ENCODE results near the gene FARSB. TPM values are rescaled to one million over a fixed set of nuclear protein-coding genes. Genes with fewer than 3 reads are reported as not detected.
A peak's percentile ranks its signal among the peaks of the same experiment; 100 is the strongest.

The FARSB gene
- total RNA-seq, 1 experiment from 2014 or later = 59.4 TPM

- no peak for DNase-seq (ENCODE audit: low read depth)
These were observed 7.6 kb upstream of the FARSB start for GRCh38 chr2:222663479-222663878.

DNA sequence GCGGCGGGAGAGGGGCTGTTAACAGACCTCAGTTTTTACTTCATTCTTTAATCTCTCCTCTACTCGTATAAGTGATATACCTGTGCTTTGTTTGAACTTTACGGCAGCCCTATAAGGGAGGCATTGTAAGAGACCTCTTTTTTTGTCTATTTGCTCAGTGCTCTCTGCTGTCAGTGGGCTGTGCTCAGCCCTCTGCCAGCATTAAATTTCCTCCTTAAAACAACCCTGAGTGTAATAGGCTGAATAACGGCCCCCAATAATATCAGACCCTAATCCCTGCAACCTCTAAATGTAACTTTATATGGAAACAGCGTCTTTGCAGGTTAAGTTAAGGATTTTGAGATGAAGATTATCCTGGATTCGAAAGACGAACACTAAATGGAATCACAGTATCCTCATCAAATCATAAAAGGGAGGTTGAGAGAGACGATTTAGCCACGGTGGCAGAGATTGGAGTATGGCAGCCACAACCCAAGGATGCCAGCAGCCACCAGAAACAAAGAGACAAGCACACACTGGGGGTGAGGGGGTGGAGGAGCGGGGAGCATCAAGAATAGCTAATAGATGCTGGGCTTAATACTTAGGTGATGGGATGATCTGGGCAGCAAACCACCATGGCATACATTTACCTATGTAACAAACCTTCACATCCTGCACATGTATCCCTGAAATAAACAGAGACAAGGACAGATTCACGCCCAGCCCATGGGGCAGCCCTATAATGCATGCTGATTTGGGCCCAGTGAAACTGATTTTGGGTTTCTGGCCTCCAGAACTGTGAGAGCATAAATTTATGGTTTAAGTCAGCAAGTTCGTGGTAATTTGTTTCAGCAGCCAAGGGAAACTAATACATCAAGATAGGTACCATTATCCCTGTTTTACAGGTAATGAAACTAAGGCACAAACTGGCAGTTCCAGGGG, 894 bp upstream of the FARSB start:
- no peak for DNase-seq (ENCODE audit: low read depth)

DNA sequence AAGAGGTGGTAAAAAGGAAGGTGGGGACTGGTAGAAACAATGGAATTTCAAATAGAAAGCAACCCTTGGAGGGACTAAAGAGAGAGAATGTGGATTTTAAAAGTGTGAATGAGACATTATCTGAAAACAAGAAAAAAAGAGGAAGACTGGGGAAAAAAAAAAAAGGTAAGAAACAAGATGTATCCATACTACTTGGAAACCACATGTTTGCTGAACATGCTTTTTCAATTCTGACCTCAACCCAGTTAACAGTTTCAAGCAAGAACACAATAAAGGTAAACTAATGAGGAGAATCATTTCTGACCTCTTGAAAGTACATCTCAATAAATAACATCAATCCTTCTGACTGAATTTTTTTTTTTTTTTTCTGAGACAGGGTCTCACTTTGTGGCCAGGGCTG, 2.6 kb downstream of the FARSB start:
- DNase-seq (ENCODE audit: low read depth) = no peak

GRCh38 chr2:222652491-222653255, 3.2 kb downstream of the FARSB start:
- DNase-seq (ENCODE audit: low read depth) = no peak

GRCh38 chr2:222651718-222652418, 4.0 kb downstream of the FARSB start:
- DNase-seq (ENCODE audit: low read depth) = peak; percentile 60

DNA sequence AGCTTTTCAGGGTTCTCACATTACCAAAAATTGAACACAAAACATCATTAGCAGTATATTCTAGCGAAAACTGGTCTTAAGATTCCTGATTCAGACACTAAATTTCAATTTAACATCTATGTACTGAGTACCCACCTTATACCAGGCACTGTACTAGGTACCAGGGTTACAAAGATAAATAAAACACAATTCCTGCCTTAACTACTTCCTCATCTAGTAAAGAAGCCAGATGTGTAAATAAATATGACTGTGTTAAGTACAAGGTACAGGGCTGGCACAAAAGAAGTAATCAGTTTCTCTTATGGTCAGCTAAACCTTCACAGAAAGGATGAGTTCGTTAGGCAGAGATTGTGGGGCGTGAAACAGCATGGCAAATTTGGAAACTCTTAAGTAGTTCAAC, 6.1 kb downstream of the FARSB start:
- no peak for DNase-seq (ENCODE audit: low read depth)

GRCh38 chr2:222646008-222646407, 9.9 kb downstream of the FARSB start:
- no peak for DNase-seq (ENCODE audit: low read depth)

DNA sequence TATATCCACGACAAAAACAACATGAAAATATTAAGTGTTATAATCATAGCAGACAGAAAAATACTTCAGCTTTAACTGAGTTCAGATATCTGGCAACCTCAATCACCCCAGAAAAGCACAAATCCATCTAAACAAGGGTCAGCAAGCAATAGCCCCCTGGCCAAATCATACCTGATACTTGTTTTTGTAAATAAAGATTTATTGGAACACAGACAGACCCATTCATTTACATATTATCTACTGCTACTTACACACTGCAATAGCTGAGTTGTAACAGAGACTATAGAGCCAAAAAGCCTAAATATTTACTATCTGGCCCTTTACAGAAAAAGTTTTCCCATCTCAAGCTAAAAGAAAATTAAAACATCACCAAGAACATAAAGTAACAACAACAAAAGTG, 12.8 kb downstream of the FARSB start:
- DNase-seq (ENCODE audit: low read depth) = no peak

- DNase-seq (ENCODE audit: low read depth) = no peak
These were observed 14.6 kb downstream of the FARSB start for GRCh38 chr2:222641336-222641735.

DNA sequence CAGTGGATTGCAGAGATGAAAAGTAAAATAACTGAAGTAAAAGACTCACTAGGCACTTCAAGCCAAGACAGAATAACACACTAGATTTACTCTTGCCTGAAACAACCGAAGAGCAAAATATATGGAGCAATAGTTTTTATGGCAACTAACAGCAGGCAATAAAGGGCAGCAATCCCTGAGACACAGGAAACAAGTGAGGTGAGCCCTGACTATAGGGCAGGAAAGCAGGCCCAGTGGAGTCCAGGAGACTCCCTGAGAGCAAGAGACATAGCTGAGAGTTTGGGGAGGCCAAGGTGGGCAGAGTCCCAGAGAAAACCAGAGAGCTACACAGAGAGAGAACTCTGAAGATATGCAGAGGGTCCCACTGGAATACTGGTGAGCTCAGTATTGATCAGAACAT, 18.8 kb downstream of the FARSB start:
- DNase-seq (ENCODE audit: low read depth) = no peak

DNA sequence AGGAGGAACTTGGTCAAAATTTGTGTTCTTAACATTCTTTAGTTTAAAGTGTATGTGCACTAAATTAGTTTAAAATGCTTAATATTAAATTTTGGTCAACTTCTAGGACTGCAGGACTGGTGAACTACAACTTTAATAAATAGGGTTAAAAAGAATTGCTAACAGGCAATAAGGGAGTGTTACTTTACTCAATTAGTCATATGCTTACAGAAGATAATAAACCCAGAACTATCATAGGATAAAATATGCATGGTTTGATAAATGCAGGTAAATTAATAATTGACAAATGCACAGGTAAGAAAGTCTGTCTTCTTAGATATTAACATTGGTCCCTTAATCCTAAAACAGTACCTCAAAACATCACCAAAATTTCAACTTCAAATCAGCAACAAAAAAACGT, 20.6 kb downstream of the FARSB start:
- no peak for DNase-seq (ENCODE audit: low read depth)

DNA sequence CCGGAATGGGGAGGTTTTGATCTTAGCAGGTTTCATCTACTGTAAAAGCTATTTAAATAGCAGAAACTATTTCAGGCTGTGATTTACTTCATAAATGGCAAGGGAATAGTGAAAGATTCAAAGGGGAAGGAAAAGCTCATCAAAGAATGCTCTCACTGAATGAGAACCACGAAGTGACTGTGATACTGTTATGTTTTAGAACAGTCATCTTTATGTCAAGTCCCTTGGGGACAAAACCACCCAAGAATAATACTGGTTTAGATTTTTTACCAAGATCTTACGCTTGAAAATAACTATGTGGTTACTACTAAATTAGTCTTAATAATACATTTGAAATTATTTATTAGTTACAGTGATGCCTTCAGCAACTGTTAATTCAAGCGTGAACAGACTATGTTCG, 28.1 kb downstream of the FARSB start:
- no peak for DNase-seq (ENCODE audit: low read depth)

- DNase-seq (ENCODE audit: low read depth) = no peak
These were observed 32.1 kb downstream of the FARSB start for GRCh38 chr2:222623756-222624309.

DNA sequence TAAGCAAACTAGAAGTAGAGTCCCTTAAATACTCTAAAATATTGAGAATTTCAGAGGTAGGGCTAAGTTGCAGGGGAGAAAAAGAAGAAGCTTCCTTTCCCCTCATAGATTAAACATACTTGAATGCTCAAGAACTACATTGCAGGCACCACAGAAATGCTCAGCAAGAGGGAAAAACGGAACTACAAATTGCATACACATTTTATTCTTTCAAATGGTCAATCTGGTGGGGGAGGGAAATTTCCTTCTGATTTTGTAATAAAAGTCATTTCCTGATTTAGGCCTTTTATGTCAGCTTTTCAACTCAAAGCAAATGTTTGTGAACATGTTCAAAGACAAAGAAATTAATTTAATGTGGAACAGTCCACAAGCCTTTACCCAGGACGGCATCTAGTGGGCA, 33.0 kb downstream of the FARSB start:
- DNase-seq (ENCODE audit: low read depth) = no peak

- no peak for DNase-seq (ENCODE audit: low read depth)
These were observed 34.0 kb downstream of the FARSB start for GRCh38 chr2:222621893-222622292.

DNA sequence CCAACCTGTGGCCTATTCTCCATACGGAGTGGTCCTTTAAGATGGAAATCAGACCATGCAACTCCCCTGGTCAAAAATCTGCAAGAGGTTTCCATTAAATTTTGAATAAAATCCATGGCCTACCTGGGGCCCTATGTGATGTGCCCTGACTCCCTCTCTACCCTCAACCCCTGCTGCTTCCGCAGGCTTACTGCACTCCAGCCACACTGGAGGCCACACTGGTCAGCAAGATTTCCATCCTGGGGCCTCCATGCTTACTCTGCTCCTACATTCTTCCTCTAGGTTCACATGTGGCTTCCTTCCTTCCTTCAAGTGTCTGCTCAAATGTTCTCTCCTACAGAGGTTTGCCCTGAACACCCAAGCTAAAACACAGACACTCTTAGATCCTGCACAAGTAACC, 40.6 kb downstream of the FARSB start:
- DNase-seq (ENCODE audit: low read depth) = no peak

DNA sequence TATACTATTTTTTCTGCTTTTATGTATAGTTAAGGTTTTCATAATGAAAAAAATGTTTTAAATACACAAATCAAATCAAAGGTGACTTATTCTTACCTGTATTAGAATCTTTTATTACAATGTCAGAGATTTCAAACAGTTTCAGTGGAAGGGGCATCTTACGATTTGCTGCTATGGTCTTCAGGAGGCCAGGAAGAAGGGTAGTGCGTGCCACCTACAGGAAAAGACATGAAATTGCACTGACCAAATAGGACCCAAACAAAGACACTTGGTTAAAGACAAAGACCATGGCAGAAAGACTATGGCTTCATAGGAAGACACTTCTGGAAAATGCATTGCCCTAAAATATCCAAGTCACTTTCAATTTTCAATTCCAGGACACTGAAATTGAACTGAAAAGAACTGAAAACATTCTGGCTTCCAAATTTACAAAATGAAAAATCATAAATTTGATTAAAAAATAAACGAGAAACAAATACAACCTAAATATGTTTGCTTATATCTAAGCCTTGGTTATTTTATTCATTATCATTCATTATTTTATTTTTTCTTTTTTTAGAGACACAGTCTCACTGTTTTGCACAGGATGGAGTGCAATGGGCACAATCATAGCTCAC, 42.1 kb downstream of the FARSB start:
- peak; percentile 57 for DNase-seq (ENCODE audit: low read depth)

- no peak for DNase-seq (ENCODE audit: low read depth)
These were observed 44.2 kb downstream of the FARSB start for GRCh38 chr2:222611684-222612083.

DNA sequence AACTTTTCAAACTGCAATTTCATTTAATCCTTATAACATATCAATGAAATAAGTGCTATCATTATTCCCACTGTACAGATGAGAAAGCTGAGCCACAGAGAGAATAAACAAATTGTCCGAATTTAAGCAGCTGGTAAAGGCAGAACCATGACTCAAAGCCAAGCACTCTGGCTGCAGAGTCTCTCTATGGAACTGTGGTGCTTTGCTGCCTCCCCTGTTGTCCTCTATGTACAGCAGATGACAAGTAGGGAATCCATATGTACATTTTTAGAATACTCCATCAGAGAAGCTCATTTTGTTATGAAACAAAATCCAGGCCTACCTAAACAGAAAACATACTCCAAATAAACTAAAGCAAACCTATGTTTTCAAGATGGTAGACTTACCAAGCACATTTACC, 45.1 kb downstream of the FARSB start:
- DNase-seq (ENCODE audit: low read depth) = peak; percentile 33

DNA sequence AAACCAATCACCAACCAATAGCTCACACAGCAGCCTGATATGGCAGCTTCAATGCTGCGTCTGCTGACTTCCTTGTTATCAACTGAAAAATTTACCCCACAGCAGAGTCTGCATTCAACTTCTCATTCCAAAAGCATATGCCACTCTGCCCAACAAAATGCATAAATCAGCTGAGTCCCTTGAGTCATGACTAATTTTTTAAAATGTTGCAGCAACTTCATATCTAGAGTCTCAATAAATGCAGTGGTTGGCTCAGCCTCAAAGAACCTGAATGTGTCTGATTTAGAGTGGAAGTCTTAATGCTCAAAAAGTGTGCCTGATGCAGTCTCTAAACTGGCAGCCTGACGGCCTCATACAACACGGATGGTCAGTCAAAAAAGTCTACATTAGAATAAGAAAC, 46.5 kb downstream of the FARSB start:
- no peak for DNase-seq (ENCODE audit: low read depth)

GRCh38 chr2:222608081-222608480, 47.8 kb downstream of the FARSB start:
- DNase-seq (ENCODE audit: low read depth) = no peak

DNA sequence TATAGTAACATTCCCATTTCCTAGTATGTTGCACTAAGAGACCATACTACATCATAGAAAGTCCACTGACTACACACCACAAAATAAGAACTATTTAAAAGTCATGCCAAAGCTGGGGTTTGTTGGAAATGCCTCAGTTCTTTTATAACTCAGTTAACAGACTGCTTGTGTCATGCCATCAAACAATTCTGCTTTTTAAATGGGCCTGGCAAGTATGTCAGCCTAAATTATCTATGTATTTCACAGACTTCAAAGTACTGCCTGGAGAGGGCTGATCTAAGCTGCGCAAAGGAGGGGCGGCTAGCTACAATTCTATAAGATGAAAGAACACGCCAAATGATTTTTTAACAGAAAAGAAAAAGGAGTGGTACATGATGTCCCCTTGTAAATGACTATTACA, 49.6 kb downstream of the FARSB start:
- peak; percentile 7 for DNase-seq (ENCODE audit: low read depth)
